Ovary (tissue), 9 donors: Measurements from ENCODE around the gene RAP1GAP. TPM values are rescaled to one million over a fixed set of nuclear protein-coding genes. Genes with fewer than 3 reads are reported as not detected.
"Not testable (repeated sequence)": the region's sequence is repeated elsewhere in the genome, so short reads cannot be mapped to it uniquely, and the experiment has no call there.

Experiments used
- DNase-seq, 5 donors: peaks; one replicate each; pipeline ENCODE4 v3.0.0-alpha.2; 2019 to 2020
- H3K27ac ChIP-seq, 2 donors: fragments of 200-600 bp; one replicate each; pipeline versions ENCODE4 v1.5.1 to v1.8.0; 2019 to 2022
- H3K27me3 ChIP-seq: fragments of 200-600 bp; one replicate; pipeline ENCODE4 v1.8.0; 2022
- H3K36me3 ChIP-seq: fragments of 200-600 bp; sonication (generic); one replicate; pipeline ENCODE4 v1.5.1; 2019
- H3K4me1 ChIP-seq: one replicate; pipeline ENCODE4 v1.8.1; 2013; ENCODE audit warnings: mild to moderate bottlenecking, moderate library complexity; ENCODE audit not compliant: insufficient read depth
- H3K4me3 ChIP-seq: fragments of 200-600 bp; sonication (generic); one replicate; pipeline ENCODE4 v1.5.1; 2017
- H3K9me3 ChIP-seq, 2 donors: fragments of 200-600 bp in 1 of 2; sonication (generic) in 1 of 2; one replicate each; pipeline versions ENCODE4 v1.5.1 to v1.8.1; 2013 to 2019; ENCODE audit warnings: mild to moderate bottlenecking in 1 of 2, moderate library complexity in 1 of 2
- CTCF ChIP-seq, 3 donors: fragments of 450-650 bp in 2 of 3; fragments of 200-600 bp in 1 of 3; IDR thresholded peaks; one replicate each; pipeline versions ENCODE4 v1.5.1 to v1.8.0; 2016 to 2022; ENCODE audit warnings: antibody characterized with exemption in 3 of 3, mild to moderate bottlenecking in 1 of 3
- EP300 ChIP-seq: sonication (generic); formaldehyde crosslinking; IDR thresholded peaks from one replicate; pipeline ENCODE4 v1.6.1; 2017; ENCODE audit warnings: antibody characterized with exemption
- POLR2A ChIP-seq: fragments of 450-650 bp; IDR thresholded peaks from one replicate; pipeline ENCODE4 v1.6.1; 2017; ENCODE audit warnings: antibody characterized with exemption, mild to moderate bottlenecking, moderate library complexity
- WGBS, 3 donors: extraction: QIAGEN DNeasy Blood & Tissue Kit in 1 of 3; methylation state at CpG; one replicate each; pipeline versions ENCODE4 v1.1.5 to v1.1.7; 2013 to 2017; 5-methylcytosine and 5-hydroxymethylcytosine counted together
- intact Hi-C, 4 donors: fragments of 100-400 bp; cut with DNase I; formaldehyde crosslinking; loops; one replicate each; pipeline versions ENCODE4 v1.11.0 to v1.15.1; 2022 to 2023
- polyA plus RNA-seq, 2 donors: library from polyadenylated mRNA; stranded (reverse); fragments of 200-250 nt in 1 of 2; fragments of 350-450 nt in 1 of 2; fragmentation: Illumina TruSeq in 1 of 2; extraction: RNeasy Lipid Tissue Mini Kit (QIAGEN cat#74804) in 1 of 2; gene quantifications; one replicate each; pipeline ENCODE4 v1.2.3, GENCODE V29; 2013 to 2014
- total RNA-seq, 7 donors: library from RNA; depleted of rRNA in 2 of 7; stranded (reverse); fragments of >200 nt in 2 of 7; fragmentation: NEBNext Ultra II Directional in 3 of 7; extraction: Animal tissue kit (Norgen Biotek cat#: 25700) in 3 of 7; gene quantifications; one replicate each; pipeline versions ENCODE4 v1.1.0 to v1.2.4, GENCODE V29; 2016 to 2023
- donor health status: DM: no; HTN: no; CAD: no; lungs with moderate emphysema.
- donor health status: DM: no; HTN: no; CAD: no.
- donor health status: Bipolar disorder and iron deficiency.
- donor health status: DM: yes; HTN: yes; CAD: no.
- donor health status: DM: no; HTN: no; CAD: no.
- donor health status: DM: yes; HTN: yes; CAD: no.

RAP1GAP gene
- total and polyA plus RNA-seq, 9 donors: 0.60 to 9.4 (median 2.8) TPM

GRCh38 chr1:21569820-21570527 lies 99.2 kb downstream of the RAP1GAP start:
- Histone ChIP-seq H3K4me1 (peaks cover 5% of the 10 kb centered on the region), H3K27ac (no peak overlapping the region), H3K27me3 (no peaks in the 10 kb centered on the region), H3K4me3 (no peak overlapping the region), H3K36me3 (no peaks in the 10 kb centered on the region), H3K9me3 (no peaks in the 10 kb centered on the region)
- 69 to 79% (median 78%) methylated on average over 10 of the region's 10 CpGs for WGBS, 3 donors
- TF ChIP-seq EP300 (no peak), CTCF (IDR thresholded peaks at IDR 0.05) (no peak), POLR2A (no peak)
- DNase-seq: no peak
- intact Hi-C loops: no loop called here

GRCh38 chr1:21568809-21569385 lies 100.3 kb downstream of the RAP1GAP start:
- WGBS, 3 donors: 72 to 78% (median 74%) methylated on average over 10 of the region's 10 CpGs
- H3K36me3 ChIP-seq: no peaks in the 10 kb centered on the region
- H3K27me3 ChIP-seq: no peaks in the 10 kb centered on the region
- no peaks in the 10 kb centered on the region for H3K9me3 ChIP-seq
- H3K27ac ChIP-seq: no peak overlapping the region
- intact Hi-C loops: no loop called here
- DNase-seq: no peak
- H3K4me3 ChIP-seq: no peak overlapping the region
- TF ChIP-seq POLR2A (no peak), CTCF (IDR thresholded peaks at IDR 0.05) (no peak), EP300 (no peak)
- H3K4me1 ChIP-seq: no peaks in the 10 kb centered on the region

GRCh38 chr1:21568006-21568746 lies 101.0 kb downstream of the RAP1GAP start:
- no peak for TF ChIP-seq CTCF (IDR thresholded peaks at IDR 0.05)
- TF ChIP-seq POLR2A: no peak
- no peak for TF ChIP-seq EP300
- H3K27ac ChIP-seq: no peak overlapping the region

GRCh38 chr1:21567241-21568005 lies 101.7 kb downstream of the RAP1GAP start:
- Histone ChIP-seq H3K4me1 (no peaks in the 10 kb centered on the region), H3K9me3 (no peaks in the 10 kb centered on the region), H3K27ac (no peak overlapping the region), H3K27me3 (no peaks in the 10 kb centered on the region), H3K36me3 (no peaks in the 10 kb centered on the region), H3K4me3 (no peak overlapping the region)
- intact Hi-C loops: no loop called here
- no peak for DNase-seq
- 52 to 69% (median 54%) methylated on average over 23 to 24 of the region's 24 CpGs for WGBS, 3 donors
- no peak for TF ChIP-seq POLR2A
- no peak for TF ChIP-seq EP300
- no peak for TF ChIP-seq CTCF (IDR thresholded peaks at IDR 0.05)

More at GRCh38 chr1:21568006-21568746, 101.0 kb downstream of the RAP1GAP start:
- no peaks in the 10 kb centered on the region for H3K36me3 ChIP-seq
- no peak overlapping the region for H3K4me3 ChIP-seq
- H3K9me3 ChIP-seq: no peaks in the 10 kb centered on the region
- intact Hi-C loops: no loop called here
- no peaks in the 10 kb centered on the region for H3K27me3 ChIP-seq
- no peaks in the 10 kb centered on the region for H3K4me1 ChIP-seq
- DNase-seq: no peak
- 87 to 91% (median 90%) methylated on average over 15 of the region's 15 CpGs for WGBS, 3 donors

- H3K4me3 ChIP-seq, intact Hi-C loops, H3K27ac ChIP-seq, H3K9me3 ChIP-seq, H3K27me3 ChIP-seq, DNase-seq, H3K36me3 ChIP-seq, H3K4me1 ChIP-seq: not testable (repeated sequence)
- 95 to 97% (median 96%) methylated on average over 15 of the region's 15 CpGs for WGBS, 3 donors
Observed at GRCh38 chr1:21566361-21566760, 102.8 kb downstream of the RAP1GAP start.
